CD4-positive, alpha-beta T cell treated with Interferon alpha-2 for 1 hour (primary cell): Measurements from ENCODE around the gene MMD2.

ENCODE experiments used
- DNase-seq, 2 donors: peaks; one replicate each; pipeline ENCODE4 v3.0.0-alpha.2; 2020 to 2022

MMD2 gene

GRCh38 chr7:4957847-4958476 is 1.0 kb downstream of the MMD2 start:
- no peak for DNase-seq

GRCh38 chr7:4951903-4952636 is 6.9 kb downstream of the MMD2 start:
- no peak for DNase-seq

- DNase-seq: no peak
These were observed 7.7 kb downstream of the MMD2 start for GRCh38 chr7:4951304-4951703.

GRCh38 chr7:4948402-4948801 is 10.6 kb downstream of the MMD2 start:
- DNase-seq: no peak

- no peak for DNase-seq
These were observed 13.0 kb downstream of the MMD2 start for GRCh38 chr7:4945949-4946348.

GRCh38 chr7:4944939-4945338 is 14.0 kb downstream of the MMD2 start:
- DNase-seq: no peak

- DNase-seq: no peak
These were observed 15.7 kb downstream of the MMD2 start for GRCh38 chr7:4943297-4943696.

- DNase-seq: no peak
These were observed 18.8 kb downstream of the MMD2 start for GRCh38 chr7:4939971-4940728.

- no peak for DNase-seq
These were observed 21.6 kb downstream of the MMD2 start for GRCh38 chr7:4937411-4937810.

GRCh38 chr7:4934419-4935025 is 24.5 kb downstream of the MMD2 start:
- DNase-seq: no peak

- DNase-seq: no peak
These were observed 27.0 kb downstream of the MMD2 start for GRCh38 chr7:4931943-4932342.

GRCh38 chr7:4929005-4929404 is 30.0 kb downstream of the MMD2 start:
- DNase-seq: no peak

- no peak for DNase-seq
These were observed 30.5 kb downstream of the MMD2 start for GRCh38 chr7:4928445-4928844.

- no peak for DNase-seq
These were observed 38.8 kb downstream of the MMD2 start for GRCh38 chr7:4919969-4920766.

- no peak for DNase-seq
These were observed 42.9 kb downstream of the MMD2 start for GRCh38 chr7:4916113-4916512.

- DNase-seq: no peak
These were observed 47.7 kb downstream of the MMD2 start for GRCh38 chr7:4911111-4911828.

- no peak for DNase-seq
These were observed 52.3 kb downstream of the MMD2 start for GRCh38 chr7:4906682-4907081.

GRCh38 chr7:4905171-4905570 is 53.8 kb downstream of the MMD2 start:
- no peak for DNase-seq

GRCh38 chr7:4904346-4904745 is 54.6 kb downstream of the MMD2 start:
- DNase-seq: no peak

- no peak for DNase-seq
These were observed 63.2 kb downstream of the MMD2 start for GRCh38 chr7:4895766-4896165.

GRCh38 chr7:4894482-4894881 is 64.5 kb downstream of the MMD2 start:
- DNase-seq: no peak

- no peak for DNase-seq
These were observed 65.0 kb downstream of the MMD2 start for GRCh38 chr7:4893929-4894475.
